Esophagus muscularis mucosa (tissue), 4 donors: Measurements from ENCODE around the gene PRSS21. TPM values are rescaled to one million over a fixed set of nuclear protein-coding genes. Genes with fewer than 3 reads are reported as not detected.

Experiments used
- DNase-seq: peaks from one replicate; pipeline ENCODE4 v3.0.0-alpha.2; 2017; ENCODE audit errors: extremely low spot score
- H3K27ac ChIP-seq, 4 donors: fragments of 200-600 bp; sonication (generic); replicated peaks in 1 of 4; 1 replicate in 3 of 4; 2 replicates in 1 of 4; pipeline ENCODE4 v1.5.1; 2016 to 2019; ENCODE audit warnings: mild to moderate bottlenecking in 1 of 4
- H3K27me3 ChIP-seq, 4 donors: fragments of 200-600 bp; sonication (generic); one replicate each; pipeline versions ENCODE4 v1.5.1 to v1.6.0; 2016 to 2019
- H3K36me3 ChIP-seq, 4 donors: fragments of 200-600 bp; sonication (generic); one replicate each; pipeline ENCODE4 v1.5.1; 2016 to 2019
- H3K4me1 ChIP-seq, 4 donors: fragments of 200-600 bp; sonication (generic); one replicate each; pipeline ENCODE4 v1.5.1; 2016 to 2019
- H3K4me3 ChIP-seq, 4 donors: fragments of 200-600 bp; sonication (generic); 1 replicate in 2 of 4; 2 replicates in 2 of 4; pipeline ENCODE4 v1.5.1; 2016 to 2019; ENCODE audit warnings: mild to moderate bottlenecking in 4 of 4, moderate library complexity in 1 of 4
- H3K9me3 ChIP-seq, 4 donors: fragments of 200-600 bp; sonication (generic); 1 replicate in 3 of 4; 2 replicates in 1 of 4; pipeline ENCODE4 v1.5.1; 2016 to 2019
- EP300 ChIP-seq: sonication (generic); formaldehyde crosslinking; IDR thresholded peaks from one replicate; pipeline ENCODE4 v1.6.1; 2017; ENCODE audit warnings: antibody characterized with exemption
- POLR2A ChIP-seq: fragments of 450-650 bp; IDR thresholded peaks from one replicate; pipeline ENCODE4 v1.6.1; 2017; ENCODE audit warnings: antibody characterized with exemption, moderate library complexity, mild to moderate bottlenecking, low read depth
- POLR2AphosphoS5 ChIP-seq, 2 donors: sonication (generic); formaldehyde crosslinking; IDR thresholded peaks; one replicate each; pipeline ENCODE4 v1.6.1; 2017; ENCODE audit warnings: antibody characterized with exemption in 2 of 2
- WGBS: methylation state at CpG from one replicate; pipeline ENCODE4 v1.1.5; 2018; 5-methylcytosine and 5-hydroxymethylcytosine counted together
- intact Hi-C: fragments of 100-400 bp; cut with DNase I; formaldehyde crosslinking; loops from one replicate; pipeline ENCODE4 v1.15.1; 2023
- total RNA-seq, 4 donors: library from RNA; depleted of rRNA; stranded (reverse); fragments of >200 nt; gene quantifications; one replicate each; pipeline versions ENCODE4 v1.1.0 to v1.2.1, GENCODE V29; 2016
- TF ChIP-seq, protein P1 (sequence below), 3 experiments: fragments of 200-600 bp in 2 of 3; fragments of 450-650 bp in 1 of 3; sonication (generic) in 2 of 3; IDR thresholded peaks; one replicate each; pipeline ENCODE4 v1.5.1; 2017 to 2019; ENCODE audit warnings: antibody characterized with exemption in 3 of 3, mild to moderate bottlenecking in 2 of 3, moderate library complexity in 1 of 3

The PRSS21 gene
- total RNA-seq, 4 donors from 2014 or later, result not detected

DNA sequence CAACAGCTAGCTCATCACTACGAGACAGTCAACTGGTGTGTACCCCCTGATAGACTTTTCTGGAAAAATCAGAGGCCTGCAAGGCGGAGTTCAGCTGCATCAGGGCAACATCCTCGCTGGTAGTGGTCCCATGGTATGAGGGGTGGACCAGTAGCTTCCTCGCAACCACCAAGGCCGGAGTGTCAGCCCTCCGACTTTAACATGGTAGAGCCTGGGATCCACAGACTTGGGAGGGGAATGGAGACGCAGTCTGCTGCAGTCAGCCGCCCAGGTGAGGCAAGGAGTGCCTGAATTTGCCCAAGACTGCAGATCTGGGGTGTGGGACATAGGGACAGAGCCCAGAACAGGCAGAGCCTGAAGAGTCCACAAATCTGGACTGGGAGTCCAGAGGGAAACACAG lies 26.5 kb downstream of the PRSS21 start:
- no peaks in the 10 kb centered on the region for H3K36me3 ChIP-seq
- no peak overlapping the region for H3K27ac ChIP-seq
- H3K4me1 ChIP-seq, result peaks cover 11 to 14% (median 13%) of the 10 kb centered on the region in 4 donors
- no peak overlapping the region for H3K4me3 ChIP-seq
- WGBS, result 97% methylated on average over 8 of the region's 8 CpGs
- TF ChIP-seq EP300 (no peak), POLR2AphosphoS5 (IDR thresholded peaks at IDR 0.05) (no peak), POLR2A (no peak)
- TF ChIP-seq, protein P1, sequence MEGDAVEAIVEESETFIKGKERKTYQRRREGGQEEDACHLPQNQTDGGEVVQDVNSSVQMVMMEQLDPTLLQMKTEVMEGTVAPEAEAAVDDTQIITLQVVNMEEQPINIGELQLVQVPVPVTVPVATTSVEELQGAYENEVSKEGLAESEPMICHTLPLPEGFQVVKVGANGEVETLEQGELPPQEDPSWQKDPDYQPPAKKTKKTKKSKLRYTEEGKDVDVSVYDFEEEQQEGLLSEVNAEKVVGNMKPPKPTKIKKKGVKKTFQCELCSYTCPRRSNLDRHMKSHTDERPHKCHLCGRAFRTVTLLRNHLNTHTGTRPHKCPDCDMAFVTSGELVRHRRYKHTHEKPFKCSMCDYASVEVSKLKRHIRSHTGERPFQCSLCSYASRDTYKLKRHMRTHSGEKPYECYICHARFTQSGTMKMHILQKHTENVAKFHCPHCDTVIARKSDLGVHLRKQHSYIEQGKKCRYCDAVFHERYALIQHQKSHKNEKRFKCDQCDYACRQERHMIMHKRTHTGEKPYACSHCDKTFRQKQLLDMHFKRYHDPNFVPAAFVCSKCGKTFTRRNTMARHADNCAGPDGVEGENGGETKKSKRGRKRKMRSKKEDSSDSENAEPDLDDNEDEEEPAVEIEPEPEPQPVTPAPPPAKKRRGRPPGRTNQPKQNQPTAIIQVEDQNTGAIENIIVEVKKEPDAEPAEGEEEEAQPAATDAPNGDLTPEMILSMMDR (IDR thresholded peaks at IDR 0.05), result no peak
- intact Hi-C loops, result no loop called here
- H3K27me3 ChIP-seq, result peaks cover 0 to 61% (median 0%) of the 10 kb centered on the region in 4 donors
- H3K9me3 ChIP-seq, result no peaks in the 10 kb centered on the region
- no peak for DNase-seq

DNA sequence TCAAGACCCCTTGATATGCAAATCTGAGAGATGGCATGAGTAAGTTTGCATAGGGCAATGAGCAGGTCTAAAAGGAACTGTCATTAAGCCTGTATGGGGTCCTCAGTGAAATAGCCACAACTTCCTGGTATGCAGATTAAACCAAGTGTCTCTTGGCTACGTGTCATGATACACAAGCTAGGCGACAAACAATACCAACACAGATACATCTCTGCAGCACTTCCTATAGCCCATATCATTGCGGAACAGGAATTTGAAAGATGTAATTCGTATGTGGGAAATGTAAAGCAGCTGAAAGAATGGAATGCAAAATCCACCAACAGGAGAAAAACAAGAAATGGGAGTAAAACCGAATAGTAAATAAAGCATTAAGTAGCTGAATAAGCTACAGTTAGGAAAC lies 28.1 kb downstream of the PRSS21 start:
- H3K4me1 ChIP-seq, result peaks cover 11 to 14% (median 13%) of the 10 kb centered on the region in 4 donors
- no peaks in the 10 kb centered on the region for H3K36me3 ChIP-seq
- H3K27ac ChIP-seq, result no peak overlapping the region
- DNase-seq, result no peak
- peaks cover 0 to 61% (median 0%) of the 10 kb centered on the region in 4 donors for H3K27me3 ChIP-seq
- 67% methylated on average over 5 of the region's 5 CpGs for WGBS
- H3K9me3 ChIP-seq, result no peaks in the 10 kb centered on the region
- intact Hi-C loops, result no loop called here
- TF ChIP-seq, protein P1 (IDR thresholded peaks at IDR 0.05), result no peak
- TF ChIP-seq POLR2AphosphoS5 (IDR thresholded peaks at IDR 0.05) (no peak), EP300 (no peak), POLR2A (no peak)
- no peak overlapping the region for H3K4me3 ChIP-seq

DNA sequence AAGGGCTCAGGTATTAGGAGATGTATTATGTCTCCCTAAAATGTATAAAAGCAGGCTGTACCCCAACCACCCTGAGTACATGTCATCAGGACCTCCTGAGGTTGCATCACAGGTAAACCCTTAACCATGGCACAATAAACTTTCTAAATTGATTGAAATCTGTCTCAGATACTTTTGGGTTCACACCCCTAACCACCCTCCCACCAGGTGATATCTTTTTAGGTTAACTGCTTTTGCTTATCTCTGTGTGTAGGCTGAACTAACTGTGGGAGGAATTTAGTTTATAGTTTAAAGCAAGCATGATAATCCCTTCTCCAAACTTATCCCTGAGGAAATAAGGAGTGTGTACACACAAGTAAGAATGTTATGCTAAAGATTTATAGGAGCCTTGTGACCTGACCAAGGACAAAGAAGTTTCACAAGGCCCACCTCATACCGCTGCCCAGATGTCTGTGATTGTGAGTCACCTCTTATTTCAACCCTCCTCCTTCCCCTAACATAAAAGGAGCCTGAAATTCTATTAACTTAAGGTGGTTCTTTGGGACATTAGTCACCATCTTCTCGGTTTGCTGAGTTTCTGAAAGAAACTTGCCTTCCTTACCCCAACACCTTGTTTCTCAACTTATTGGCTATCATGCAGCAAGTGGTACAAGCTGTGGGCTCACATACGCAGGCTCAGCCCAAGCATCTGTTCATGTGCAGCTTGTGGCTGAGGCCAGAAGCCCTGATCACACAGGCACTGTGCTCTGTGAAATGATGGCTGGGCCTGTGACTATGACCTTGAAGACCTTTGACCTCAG lies 29.7 kb downstream of the PRSS21 start:
- intact Hi-C loops, result no loop called here

DNA sequence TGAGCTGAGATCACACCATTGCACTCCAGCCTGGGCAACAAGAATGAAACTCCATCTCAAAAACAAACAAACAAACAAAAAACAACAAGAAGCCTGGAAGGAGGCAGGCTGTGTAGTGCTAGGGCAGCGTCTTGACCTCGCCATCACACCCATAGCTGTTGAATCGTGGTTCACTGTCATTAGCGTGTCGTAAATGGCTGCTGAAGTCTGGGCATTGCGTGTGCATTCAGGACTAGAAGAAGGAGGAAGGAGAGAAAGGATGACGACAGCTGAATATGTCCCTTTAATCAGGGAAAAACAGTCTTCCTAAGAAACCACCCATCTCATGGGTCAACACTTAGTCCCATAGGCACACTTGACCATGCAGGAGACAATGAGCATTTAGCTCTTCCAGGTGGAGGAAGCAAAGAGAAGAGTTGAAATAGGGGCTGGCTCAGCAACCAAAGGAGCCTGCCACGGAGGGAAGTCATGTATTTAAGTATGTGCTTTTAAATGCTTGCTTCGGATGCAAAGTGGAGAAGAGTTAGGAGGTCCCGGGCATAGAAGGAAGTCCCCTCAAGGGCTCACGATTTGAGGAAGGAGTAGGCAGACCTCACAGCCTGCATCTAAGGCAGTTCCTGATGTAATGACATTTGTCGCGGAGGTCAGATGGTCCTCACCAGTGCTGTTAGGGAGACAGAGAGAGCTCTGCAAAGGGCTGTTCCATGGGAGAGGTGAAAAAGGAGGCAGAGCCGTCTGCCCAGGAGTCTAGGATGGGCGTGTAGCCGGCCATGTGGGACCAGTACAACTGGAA lies 32.1 kb downstream of the PRSS21 start:
- Histone ChIP-seq H3K36me3 (no peaks in the 10 kb centered on the region), H3K4me1 (no peaks in the 10 kb centered on the region), H3K9me3 (peaks cover 0 to 4% (median 2%) of the 10 kb centered on the region in 4 donors), H3K27me3 (peaks cover 0 to 70% (median 9%) of the 10 kb centered on the region in 4 donors), H3K4me3 (no peak overlapping the region), H3K27ac (no peak overlapping the region)
- TF ChIP-seq, protein P1 (IDR thresholded peaks at IDR 0.05), result no peak
- TF ChIP-seq POLR2AphosphoS5 (IDR thresholded peaks at IDR 0.05) (no peak), POLR2A (no peak), EP300 (no peak)
- intact Hi-C loops, result no loop called here
- DNase-seq, result no peak
- WGBS, result 80% methylated on average over 16 of the region's 16 CpGs

More for the DNA sequence above, 29.7 kb downstream of the PRSS21 start:
- peaks cover 9 to 11% (median 9%) of the 10 kb centered on the region in 4 donors for H3K4me1 ChIP-seq
- H3K27ac ChIP-seq, result no peak overlapping the region
- no peaks in the 10 kb centered on the region for H3K36me3 ChIP-seq
- no peak for TF ChIP-seq POLR2A
- TF ChIP-seq, protein P1 (IDR thresholded peaks at IDR 0.05), result no peak
- TF ChIP-seq POLR2AphosphoS5 (IDR thresholded peaks at IDR 0.05), result no peak
- no peak for TF ChIP-seq EP300
- no peak overlapping the region for H3K4me3 ChIP-seq
- DNase-seq, result no peak
- H3K27me3 ChIP-seq, result peaks cover 0 to 58% (median 1%) of the 10 kb centered on the region in 4 donors
- H3K9me3 ChIP-seq, result no peaks in the 10 kb centered on the region
- WGBS, result 66% methylated on average over 3 of the region's 3 CpGs
